ENCODE results near the gene SLC26A3.

- TF ChIP-seq CTCF (IDR thresholded peaks at IDR 0.05) = no peak
- no peak for TF ChIP-seq POLR2A (IDR thresholded peaks at IDR 0.05)
Observed at GRCh38 chr7:107778283-107778682, 24.7 kb downstream of the SLC26A3 start.
